WTC11 (cell line): ENCODE data around the gene UVRAG.

Experiments used
- ATF3 ChIP-seq: sonication (generic); formaldehyde crosslinking; conservative IDR thresholded peaks from 2 replicates; pipeline ENCODE4 v1.8.1; 2022; ENCODE audit warnings: mild to moderate bottlenecking, missing genetic modification reagents
- CREM ChIP-seq: sonication (generic); formaldehyde crosslinking; IDR thresholded peaks from 2 replicates; pipeline ENCODE4 v1.8.1; 2022; ENCODE audit warnings: mild to moderate bottlenecking, missing genetic modification reagents, moderate library complexity
- CTCF ChIP-seq: fragments of 200-600 bp; IDR thresholded peaks from 2 replicates; pipeline ENCODE4 v1.8.0; 2022; ENCODE audit warnings: antibody characterized with exemption
- ESRRA ChIP-seq: sonication (generic); formaldehyde crosslinking; IDR thresholded peaks from 2 replicates; pipeline ENCODE4 v1.8.1; 2022; ENCODE audit warnings: mild to moderate bottlenecking, missing genetic modification reagents, borderline replicate concordance
- SP1 ChIP-seq: sonication (generic); formaldehyde crosslinking; conservative IDR thresholded peaks from 2 replicates; pipeline ENCODE4 v1.8.1; 2022; ENCODE audit warnings: missing genetic modification reagents
- TP53 ChIP-seq: sonication (generic); formaldehyde crosslinking; IDR thresholded peaks from 2 replicates; pipeline ENCODE4 v1.8.1; 2023; ENCODE audit warnings: mild to moderate bottlenecking, missing genetic modification reagents
- ZNF138 ChIP-seq: sonication (generic); formaldehyde crosslinking; conservative IDR thresholded peaks from 2 replicates; pipeline ENCODE4 v1.8.1; 2022; ENCODE audit warnings: mild to moderate bottlenecking, moderate library complexity, missing genetic modification reagents
- TF ChIP-seq, protein P1 (sequence below): sonication (generic); formaldehyde crosslinking; IDR thresholded peaks from 2 replicates; pipeline ENCODE4 v1.8.0; 2022; ENCODE audit warnings: mild to moderate bottlenecking, missing genetic modification reagents
- TF ChIP-seq, protein P2 (sequence below): sonication (generic); formaldehyde crosslinking; IDR thresholded peaks from 2 replicates; pipeline ENCODE4 v1.8.1; 2022; ENCODE audit warnings: missing genetic modification reagents, borderline replicate concordance

DNA sequence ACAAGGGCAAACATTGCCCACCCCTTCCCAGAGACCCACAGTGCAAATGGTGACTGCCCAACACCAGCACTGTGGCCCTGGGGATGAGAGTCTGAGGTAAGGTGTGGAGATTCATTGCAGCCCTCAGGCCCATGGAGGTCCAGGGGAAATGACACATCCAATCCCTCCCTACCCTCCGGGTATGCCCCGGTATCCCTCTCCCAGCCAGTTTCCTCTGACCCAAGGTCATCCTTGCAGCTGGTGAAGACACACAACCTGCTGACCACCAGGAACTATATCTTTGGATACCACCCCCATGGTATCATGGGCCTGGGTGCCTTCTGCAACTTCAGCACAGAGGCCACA lies 18.9 kb upstream of the UVRAG start:
- no peak for TF ChIP-seq ATF3 (CRISPR knock-in tag)
- TF ChIP-seq CTCF = no peak
- no peak for TF ChIP-seq CREM
- no peak for TF ChIP-seq TP53 (CRISPR knock-in tag)
- no peak for TF ChIP-seq ESRRA
- TF ChIP-seq, protein P1, sequence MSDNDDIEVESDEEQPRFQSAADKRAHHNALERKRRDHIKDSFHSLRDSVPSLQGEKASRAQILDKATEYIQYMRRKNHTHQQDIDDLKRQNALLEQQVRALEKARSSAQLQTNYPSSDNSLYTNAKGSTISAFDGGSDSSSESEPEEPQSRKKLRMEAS (CRISPR knock-in tag) = no peak
- TF ChIP-seq, protein P2, sequence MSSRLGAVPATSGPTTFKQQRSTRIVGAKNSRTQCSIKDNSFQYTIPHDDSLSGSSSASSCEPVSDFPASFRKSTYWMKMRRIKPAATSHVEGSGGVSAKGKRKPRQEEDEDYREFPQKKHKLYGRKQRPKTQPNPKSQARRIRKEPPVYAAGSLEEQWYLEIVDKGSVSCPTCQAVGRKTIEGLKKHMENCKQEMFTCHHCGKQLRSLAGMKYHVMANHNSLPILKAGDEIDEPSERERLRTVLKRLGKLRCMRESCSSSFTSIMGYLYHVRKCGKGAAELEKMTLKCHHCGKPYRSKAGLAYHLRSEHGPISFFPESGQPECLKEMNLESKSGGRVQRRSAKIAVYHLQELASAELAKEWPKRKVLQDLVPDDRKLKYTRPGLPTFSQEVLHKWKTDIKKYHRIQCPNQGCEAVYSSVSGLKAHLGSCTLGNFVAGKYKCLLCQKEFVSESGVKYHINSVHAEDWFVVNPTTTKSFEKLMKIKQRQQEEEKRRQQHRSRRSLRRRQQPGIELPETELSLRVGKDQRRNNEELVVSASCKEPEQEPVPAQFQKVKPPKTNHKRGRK (CRISPR knock-in tag) = no peak
- no peak for TF ChIP-seq SP1 (CRISPR knock-in tag)
- TF ChIP-seq ZNF138 (CRISPR knock-in tag) = no peak
